Measurements from ENCODE around the gene KRTAP3-3.
A peak's percentile ranks its signal among the peaks of the same experiment; 100 is the strongest.
"Not testable (repeated sequence)": the region's sequence is repeated elsewhere in the genome, so short reads cannot be mapped to it uniquely, and the experiment has no call there.

The KRTAP3-3 gene

GRCh38 chr17:41003926-41004325 is 10.0 kb upstream of the KRTAP3-3 start:
- DNase-seq = no peak

DNA sequence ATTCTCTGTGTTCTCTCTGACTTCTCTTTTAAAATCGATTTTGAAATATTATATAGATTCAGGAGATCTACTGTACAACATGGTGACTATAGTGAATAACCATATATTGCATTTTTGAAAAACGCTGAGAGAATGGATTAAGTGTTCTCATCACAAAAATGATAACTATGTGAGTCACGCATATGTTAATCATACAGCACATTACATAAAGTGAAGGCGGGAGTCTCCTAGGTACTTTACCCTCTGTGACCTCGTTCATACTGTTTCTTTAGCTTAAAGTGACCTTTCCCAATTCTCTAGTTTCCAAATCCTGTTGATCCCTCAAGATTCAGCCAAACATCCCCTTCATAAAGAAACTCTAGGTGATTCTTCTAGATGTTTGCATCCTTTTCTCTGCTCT is 8.8 kb upstream of the KRTAP3-3 start:
- DNase-seq = no peak

DNA sequence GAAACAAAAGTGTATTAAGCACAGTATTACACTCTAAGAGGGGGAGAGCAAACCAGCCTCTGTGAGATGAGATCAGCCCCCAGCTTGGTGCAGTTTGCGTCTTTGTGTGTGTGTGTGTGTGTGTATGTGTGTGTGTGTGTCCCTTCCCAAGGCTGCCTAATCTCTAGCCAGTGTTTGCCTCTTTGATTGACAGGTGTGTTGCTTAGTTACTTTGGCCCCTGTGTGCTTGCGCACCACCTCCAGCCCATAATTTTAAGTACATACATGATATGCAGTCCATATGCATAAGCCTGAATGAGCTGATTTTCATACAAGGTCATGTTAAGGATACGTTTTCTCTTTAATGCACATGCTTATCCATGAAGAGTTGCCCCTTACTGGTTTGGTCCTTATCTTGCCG is 7.8 kb upstream of the KRTAP3-3 start:
- DNase-seq = no peak

GRCh38 chr17:40999563-40999962 is 5.6 kb upstream of the KRTAP3-3 start, which contains the start of gene KRTAP3-2:
TSS of gene KRTAP3-2 (minus strand) at chr17:40999906. CDS start at chr17:40999853, 53 bp downstream.
- not testable (repeated sequence) for DNase-seq

- no peak for DNase-seq
These were observed 3.4 kb upstream of the KRTAP3-3 start for GRCh38 chr17:40997361-40997760.

GRCh38 chr17:40996829-40997228 is 2.9 kb upstream of the KRTAP3-3 start:
- DNase-seq = no peak

GRCh38 chr17:40995116-40995515 is 1.2 kb upstream of the KRTAP3-3 start:
- DNase-seq = no peak

- no peak for DNase-seq
These were observed 880 bp downstream of the KRTAP3-3 start for GRCh38 chr17:40993084-40993483.

DNA sequence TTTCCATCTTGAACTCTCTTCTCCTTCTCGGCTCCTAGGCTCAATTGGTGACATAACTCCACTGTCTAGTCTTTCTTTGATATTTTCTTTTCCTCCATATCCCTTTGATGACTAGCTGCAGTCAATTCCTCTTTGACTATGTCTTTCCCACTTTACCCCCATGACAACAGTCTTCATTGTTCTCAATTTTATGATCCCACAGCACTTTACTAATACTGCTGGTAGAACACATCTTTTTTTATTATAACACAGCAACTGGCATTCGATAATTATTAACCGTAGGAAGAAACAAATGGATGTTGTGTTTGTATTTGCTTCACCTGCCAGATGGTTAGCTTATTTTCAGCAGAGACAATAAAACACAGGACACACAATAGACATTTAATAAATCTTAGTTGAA is 1.3 kb downstream of the KRTAP3-3 start:
- no peak for DNase-seq

DNA sequence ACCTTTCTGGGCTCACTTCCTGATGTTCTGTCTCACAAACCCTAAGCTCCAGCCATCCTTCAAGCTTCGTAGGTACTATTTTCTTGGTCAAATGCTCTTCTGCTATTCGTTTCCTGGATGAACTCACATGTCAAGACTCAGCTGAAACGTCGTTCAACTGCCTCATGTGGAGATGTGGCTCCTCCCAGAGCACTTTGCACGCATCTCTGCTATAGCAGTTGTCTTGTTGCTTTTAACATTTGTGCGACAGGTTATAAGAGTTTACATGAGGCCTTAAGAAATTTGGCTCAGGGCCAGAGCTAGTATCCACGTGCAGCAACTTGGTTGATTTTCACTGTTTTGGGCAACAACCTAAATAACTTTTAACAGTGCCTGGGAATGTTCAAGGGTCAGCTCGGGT is 7.0 kb downstream of the KRTAP3-3 start:
- no peak for DNase-seq

GRCh38 chr17:40984226-40984625 is 9.7 kb downstream of the KRTAP3-3 start, which contains the start of gene KRT40:
TSS of gene KRT40 (minus strand) at chr17:40984326. CDS start at chr17:40984273, 53 bp downstream.
- DNase-seq = no peak

DNA sequence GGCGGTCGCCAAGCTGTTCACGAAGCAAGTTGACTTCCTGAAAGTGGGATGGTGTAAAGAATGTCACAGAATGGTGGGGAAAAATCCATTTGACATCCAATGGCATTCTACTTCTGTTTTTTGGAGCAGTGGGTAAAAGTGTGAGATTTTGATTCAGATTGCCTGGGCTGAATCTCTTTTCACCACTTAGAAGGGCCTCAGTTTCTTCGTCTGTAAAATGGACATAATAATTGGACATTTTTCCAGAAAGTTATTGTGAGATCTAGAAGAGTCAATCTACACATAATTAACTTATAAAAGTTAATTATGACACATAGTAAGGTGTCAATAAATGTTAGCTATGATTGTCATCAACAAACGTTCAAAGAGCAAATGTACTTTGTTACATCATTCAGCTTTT is 12.8 kb downstream of the KRTAP3-3 start:
- no peak for DNase-seq

GRCh38 chr17:40980596-40980995 is 13.4 kb downstream of the KRTAP3-3 start:
- DNase-seq = peak; percentile 69

DNA sequence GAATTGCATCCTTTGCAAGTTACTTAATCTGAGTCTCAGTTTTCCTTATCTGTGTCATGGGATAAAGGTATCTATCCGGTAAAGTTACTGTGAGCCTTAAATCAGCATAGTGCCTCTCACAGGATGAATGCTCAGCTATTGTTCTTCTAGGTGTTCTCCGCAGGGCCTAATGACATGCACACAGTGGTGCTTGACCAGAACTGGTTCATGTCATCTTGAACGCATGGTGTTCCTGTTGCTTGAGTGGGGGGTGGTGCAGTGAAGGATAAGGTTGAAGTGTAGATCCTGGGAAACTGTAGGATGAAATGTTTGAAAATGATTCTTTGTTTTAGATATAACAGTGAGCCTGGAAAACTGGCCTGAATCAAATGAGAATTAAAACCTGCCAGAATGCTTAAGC is 13.8 kb downstream of the KRTAP3-3 start:
- no peak for DNase-seq

DNA sequence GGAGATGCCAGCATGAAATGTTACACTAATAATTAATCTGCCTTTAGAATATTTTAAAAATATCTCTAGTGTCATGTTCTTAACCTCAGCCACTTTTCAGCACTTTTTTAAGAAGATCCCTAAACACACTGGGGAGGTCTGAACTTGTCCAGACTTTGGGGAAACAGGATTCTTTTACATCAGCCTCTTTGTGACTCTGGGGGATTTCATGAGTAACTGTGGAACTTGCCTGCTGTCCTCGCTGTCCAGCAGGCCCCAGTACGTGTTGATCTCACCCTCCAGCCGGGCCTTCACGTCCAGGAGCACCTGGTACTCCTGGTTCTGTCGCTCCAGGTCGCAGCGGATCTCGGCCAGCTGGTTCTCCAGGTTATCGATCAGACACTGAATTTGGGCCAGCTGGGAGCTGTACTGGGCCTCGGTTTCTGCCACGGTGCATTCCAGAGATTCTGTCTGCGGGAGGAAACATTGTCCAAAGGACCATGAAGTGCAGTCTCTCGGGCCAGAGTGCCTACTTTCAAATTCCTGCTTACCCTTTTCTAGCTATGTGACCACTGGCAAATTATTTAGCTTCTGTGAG is 15.3 kb downstream of the KRTAP3-3 start:
- DNase-seq = peak; percentile 67

DNA sequence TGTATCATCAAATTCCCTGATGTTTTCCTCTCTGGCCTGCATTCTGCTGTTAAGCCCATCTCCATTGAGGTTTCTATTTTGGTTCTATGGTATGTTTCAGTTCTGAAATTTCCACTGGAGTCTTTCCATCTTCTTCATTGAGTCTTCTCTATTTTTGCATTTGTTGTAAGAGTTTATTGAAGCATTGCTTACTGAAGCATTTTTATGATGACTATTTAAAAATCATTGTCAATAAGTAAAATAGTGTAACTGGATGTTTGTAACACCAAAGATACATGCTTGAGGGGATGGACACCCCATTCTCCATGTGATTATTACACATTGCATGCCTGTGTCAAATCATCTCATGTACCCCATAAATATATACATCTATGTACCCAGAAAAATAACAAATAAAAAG is 18.4 kb downstream of the KRTAP3-3 start:
- no peak for DNase-seq

DNA sequence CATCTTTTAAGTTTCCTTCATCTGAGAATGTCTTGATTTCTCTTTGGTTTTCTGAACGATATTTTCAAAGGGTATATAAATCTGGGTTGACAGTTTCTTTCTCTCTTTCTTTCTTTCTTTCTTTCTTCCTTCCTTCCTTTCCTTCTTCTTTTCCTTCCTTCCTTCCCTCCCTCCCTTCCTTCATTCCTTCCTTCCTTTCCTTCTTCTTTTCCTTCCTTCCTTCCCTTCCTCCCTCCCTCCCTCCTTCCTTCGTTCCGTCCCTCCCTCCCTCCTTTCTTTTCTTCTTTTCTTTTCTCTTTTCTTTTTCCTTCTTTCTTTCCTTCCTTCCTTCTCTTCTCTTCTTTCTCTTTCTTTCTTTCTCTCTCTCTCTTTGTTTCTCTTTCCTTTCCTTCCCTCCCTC is 19.6 kb downstream of the KRTAP3-3 start:
- DNase-seq = no peak

DNA sequence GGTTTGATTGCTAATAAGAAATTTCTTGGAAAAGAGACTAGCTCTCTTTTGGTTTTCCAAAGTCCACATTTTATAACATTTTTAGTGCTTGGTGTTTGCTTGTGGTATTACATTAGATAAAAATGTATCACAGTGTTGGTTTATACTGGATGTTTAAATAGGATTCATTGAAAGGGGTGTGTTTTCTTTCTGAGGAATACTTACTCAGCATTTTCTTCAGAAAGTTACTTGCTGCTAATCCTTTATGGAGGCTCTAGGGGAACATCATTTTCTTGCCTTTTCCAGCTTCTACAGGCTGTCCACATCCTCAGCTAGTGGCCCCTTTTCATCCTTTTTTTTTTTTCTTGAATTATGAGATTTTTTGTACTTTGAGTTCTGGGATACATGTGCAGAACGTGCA is 26.4 kb downstream of the KRTAP3-3 start:
- no peak for DNase-seq

- DNase-seq = no peak
These were observed 27.1 kb downstream of the KRTAP3-3 start, which contains the start of gene KRT39 for GRCh38 chr17:40966848-40967247. TSS of gene KRT39 (minus strand) at chr17:40966948. CDS start at chr17:40966856, 92 bp downstream.

- DNase-seq = no peak
These were observed 30.1 kb downstream of the KRTAP3-3 start for GRCh38 chr17:40963838-40964237.

- DNase-seq = no peak
These were observed 31.9 kb downstream of the KRTAP3-3 start for GRCh38 chr17:40962059-40962561.

DNA sequence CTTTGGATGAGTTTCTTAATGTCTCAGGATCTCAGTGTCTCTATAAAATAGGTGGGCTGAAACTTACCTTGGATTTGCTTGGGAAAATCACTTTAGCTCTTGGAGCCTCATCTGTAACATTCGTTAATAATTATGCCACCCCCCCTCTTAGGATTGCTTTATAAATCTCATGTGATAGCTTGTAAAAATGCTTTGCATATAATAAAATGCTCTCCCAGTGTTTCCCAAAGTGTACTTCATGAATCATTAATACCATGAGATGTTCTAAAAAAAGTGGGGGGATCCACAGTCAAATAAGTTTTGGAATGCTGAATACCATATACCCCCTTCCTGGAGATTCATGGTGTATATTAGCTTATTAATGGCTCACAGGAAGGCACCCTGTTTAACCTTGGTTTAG is 32.4 kb downstream of the KRTAP3-3 start:
- DNase-seq = no peak

- DNase-seq = peak; percentile 67
These were observed 33.8 kb downstream of the KRTAP3-3 start for GRCh38 chr17:40960144-40960543.

- DNase-seq = peak; percentile 71
These were observed 35.6 kb downstream of the KRTAP3-3 start for GRCh38 chr17:40958086-40958953.

Data from islet precursor cell (in vitro differentiated cells).